ENCODE results near the gene MACROH2A1. TPM values are rescaled to one million over a fixed set of nuclear protein-coding genes. Genes with fewer than 3 reads are reported as not detected.

MACROH2A1 gene
- polyA plus RNA-seq, 1 of the 3 experiments (the other 2 are of a cell fraction): 165 TPM

DNA sequence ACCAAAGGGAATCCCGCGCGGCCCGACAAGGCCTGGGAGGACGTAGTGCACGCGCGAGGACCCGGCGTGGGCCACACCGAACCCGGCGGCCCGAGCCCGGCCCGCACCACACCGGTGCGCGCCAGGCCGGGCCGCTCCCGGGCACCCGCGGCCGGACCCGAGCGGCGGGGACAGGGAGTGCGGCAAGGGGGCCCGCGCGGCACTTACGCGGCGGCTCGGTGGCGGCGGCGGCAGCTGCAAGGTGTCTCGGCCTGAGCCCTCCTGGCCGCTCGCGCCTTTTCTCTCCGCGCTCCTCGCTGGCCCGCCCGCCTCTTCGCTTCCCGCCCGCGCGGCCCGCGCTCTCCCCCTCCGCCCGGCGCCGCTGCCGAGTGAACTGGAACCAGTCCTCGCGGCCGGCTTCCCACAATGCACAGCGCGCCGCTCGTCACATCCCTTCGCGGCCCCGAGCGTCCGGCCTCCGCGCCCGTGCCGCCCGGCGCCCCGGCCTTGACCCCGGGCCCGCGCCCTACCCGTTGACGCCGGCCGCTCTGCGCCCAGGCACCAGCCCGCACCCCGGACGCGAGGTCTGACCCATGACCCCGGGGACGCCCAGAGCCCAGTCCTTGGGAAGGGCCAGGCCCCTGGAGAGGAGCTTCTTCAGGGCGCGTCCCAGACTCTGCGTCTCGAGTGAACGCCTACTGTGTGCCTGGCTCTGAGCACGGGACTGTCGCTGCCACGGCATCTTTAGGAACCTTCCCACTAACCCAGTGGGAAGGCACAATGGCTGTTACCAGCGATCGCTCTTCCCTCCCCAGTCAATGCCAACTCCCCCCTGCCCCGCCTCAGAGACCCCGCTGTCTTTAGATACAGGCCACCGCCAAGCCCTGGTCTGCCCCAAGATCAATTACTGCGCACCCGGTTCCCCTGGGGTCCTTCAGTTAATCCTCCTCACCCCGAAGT, at the start of gene MACROH2A1 (continued):
- no peak for TF ChIP-seq YY1 (IDR thresholded peaks at IDR 0.05; ENCODE audit: low read depth)
- TF ChIP-seq RAD21 (IDR thresholded peaks at IDR 0.05; ENCODE audit: low read length): no peak
- TF ChIP-seq, protein P1, sequence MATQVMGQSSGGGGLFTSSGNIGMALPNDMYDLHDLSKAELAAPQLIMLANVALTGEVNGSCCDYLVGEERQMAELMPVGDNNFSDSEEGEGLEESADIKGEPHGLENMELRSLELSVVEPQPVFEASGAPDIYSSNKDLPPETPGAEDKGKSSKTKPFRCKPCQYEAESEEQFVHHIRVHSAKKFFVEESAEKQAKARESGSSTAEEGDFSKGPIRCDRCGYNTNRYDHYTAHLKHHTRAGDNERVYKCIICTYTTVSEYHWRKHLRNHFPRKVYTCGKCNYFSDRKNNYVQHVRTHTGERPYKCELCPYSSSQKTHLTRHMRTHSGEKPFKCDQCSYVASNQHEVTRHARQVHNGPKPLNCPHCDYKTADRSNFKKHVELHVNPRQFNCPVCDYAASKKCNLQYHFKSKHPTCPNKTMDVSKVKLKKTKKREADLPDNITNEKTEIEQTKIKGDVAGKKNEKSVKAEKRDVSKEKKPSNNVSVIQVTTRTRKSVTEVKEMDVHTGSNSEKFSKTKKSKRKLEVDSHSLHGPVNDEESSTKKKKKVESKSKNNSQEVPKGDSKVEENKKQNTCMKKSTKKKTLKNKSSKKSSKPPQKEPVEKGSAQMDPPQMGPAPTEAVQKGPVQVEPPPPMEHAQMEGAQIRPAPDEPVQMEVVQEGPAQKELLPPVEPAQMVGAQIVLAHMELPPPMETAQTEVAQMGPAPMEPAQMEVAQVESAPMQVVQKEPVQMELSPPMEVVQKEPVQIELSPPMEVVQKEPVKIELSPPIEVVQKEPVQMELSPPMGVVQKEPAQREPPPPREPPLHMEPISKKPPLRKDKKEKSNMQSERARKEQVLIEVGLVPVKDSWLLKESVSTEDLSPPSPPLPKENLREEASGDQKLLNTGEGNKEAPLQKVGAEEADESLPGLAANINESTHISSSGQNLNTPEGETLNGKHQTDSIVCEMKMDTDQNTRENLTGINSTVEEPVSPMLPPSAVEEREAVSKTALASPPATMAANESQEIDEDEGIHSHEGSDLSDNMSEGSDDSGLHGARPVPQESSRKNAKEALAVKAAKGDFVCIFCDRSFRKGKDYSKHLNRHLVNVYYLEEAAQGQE (IDR thresholded peaks at IDR 0.05; ENCODE audit: low read depth, low read length): no peak; the same call in 1 of the 2 replicates
- peak; percentile 14 for TF ChIP-seq CHD2 (IDR thresholded peaks at IDR 0.05; ENCODE audit: low read length, partially characterized antibody)
- TF ChIP-seq, protein P2, sequence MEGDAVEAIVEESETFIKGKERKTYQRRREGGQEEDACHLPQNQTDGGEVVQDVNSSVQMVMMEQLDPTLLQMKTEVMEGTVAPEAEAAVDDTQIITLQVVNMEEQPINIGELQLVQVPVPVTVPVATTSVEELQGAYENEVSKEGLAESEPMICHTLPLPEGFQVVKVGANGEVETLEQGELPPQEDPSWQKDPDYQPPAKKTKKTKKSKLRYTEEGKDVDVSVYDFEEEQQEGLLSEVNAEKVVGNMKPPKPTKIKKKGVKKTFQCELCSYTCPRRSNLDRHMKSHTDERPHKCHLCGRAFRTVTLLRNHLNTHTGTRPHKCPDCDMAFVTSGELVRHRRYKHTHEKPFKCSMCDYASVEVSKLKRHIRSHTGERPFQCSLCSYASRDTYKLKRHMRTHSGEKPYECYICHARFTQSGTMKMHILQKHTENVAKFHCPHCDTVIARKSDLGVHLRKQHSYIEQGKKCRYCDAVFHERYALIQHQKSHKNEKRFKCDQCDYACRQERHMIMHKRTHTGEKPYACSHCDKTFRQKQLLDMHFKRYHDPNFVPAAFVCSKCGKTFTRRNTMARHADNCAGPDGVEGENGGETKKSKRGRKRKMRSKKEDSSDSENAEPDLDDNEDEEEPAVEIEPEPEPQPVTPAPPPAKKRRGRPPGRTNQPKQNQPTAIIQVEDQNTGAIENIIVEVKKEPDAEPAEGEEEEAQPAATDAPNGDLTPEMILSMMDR (IDR thresholded peaks at IDR 0.05): no peak

DNA sequence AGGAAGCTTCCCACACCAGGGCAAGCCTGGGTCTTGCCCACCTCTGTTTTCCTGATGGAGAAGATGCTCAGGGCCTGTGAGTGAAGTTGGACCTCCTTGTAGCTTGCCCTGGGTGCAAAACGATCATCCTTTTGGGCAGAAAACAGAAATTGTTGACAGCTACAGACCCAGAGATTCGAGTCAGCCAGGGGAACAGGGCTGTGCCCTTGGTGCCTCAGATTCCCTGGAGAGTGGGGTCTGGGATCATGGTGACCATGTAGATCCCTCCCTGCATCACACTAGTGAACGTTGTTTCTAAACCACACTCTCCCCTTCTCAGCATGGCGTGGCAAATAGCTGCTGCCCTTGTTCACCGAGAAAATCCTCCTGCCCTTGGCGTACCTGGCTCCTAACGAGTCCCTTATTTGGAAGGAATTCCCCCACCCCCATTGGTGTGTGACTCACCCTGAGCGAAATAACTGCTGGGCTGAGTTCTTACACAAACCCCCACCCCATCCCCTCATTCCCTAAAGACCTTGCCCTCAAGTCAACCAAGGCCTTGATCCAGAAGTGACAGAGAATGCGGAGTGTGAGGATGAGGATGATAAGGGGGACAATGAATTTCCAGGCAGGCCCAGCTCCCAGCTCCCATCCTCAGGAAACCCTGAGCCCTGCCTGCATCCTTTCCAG, 49.2 kb upstream of the MACROH2A1 start:
- Histone ChIP-seq H3K4me2 (no peak overlapping the region), H3F3A (replicated peaks; ENCODE audit: insufficient read depth) (no peaks in the 10 kb centered on the region), H4K20me1 (ENCODE audit: insufficient read depth) (no peaks in the 10 kb centered on the region), H2AFZ (ENCODE audit: low read depth) (no peak overlapping the region), H3K9me3 (no peaks in the 10 kb centered on the region), H3K9ac (no peak overlapping the region), H3K27me3 (ENCODE audit: insufficient read depth) (peaks cover 26% of the 10 kb centered on the region), H3K4me3 (ENCODE audit: low read depth in 2 of 2, low read length in 1 of 2) (no peak overlapping the region), H3K79me2 (ENCODE audit: insufficient read depth) (no peaks in the 10 kb centered on the region), H3K36me3 (replicated peaks in 1 of 2; ENCODE audit: control insufficient read depth in 1 of 2, insufficient read depth in 2 of 2, low read length in 1 of 2) (no peaks in the 10 kb centered on the region), H3K4me1 (ENCODE audit: control insufficient read depth in 1 of 2, insufficient read depth in 2 of 2, low read depth in 1 of 2, low read length in 1 of 2) (peaks cover 0 to 4% of the 10 kb centered on the region in 2 experiments; a peak in 1 of 4 replicates), H3K9me2 (no peaks in the 10 kb centered on the region), H3K27ac (ENCODE audit: low read depth in 2 of 2, low read length in 1 of 2) (no peak overlapping the region)
- ChIA-PET POLR2A (no interaction called here), CTCF (interaction anchor here (0.9 to 5.5 kb wide), 9 partner anchors 8 to 119 kb away, joined by 3 to 30 read pairs (median 6); no protein-coding TSS in a partner anchor)
- no peak for TF ChIP-seq NRF1 (IDR thresholded peaks at IDR 0.05; ENCODE audit: low read depth, low read length)
- WGBS (ENCODE audit: low lambda C conversion rate): 47% methylated on average over 9 of the region's 9 CpGs
- DNase-seq: no peak

All from SK-N-SH (cell line).